ENCODE results near the gene STRN4.

DNA sequence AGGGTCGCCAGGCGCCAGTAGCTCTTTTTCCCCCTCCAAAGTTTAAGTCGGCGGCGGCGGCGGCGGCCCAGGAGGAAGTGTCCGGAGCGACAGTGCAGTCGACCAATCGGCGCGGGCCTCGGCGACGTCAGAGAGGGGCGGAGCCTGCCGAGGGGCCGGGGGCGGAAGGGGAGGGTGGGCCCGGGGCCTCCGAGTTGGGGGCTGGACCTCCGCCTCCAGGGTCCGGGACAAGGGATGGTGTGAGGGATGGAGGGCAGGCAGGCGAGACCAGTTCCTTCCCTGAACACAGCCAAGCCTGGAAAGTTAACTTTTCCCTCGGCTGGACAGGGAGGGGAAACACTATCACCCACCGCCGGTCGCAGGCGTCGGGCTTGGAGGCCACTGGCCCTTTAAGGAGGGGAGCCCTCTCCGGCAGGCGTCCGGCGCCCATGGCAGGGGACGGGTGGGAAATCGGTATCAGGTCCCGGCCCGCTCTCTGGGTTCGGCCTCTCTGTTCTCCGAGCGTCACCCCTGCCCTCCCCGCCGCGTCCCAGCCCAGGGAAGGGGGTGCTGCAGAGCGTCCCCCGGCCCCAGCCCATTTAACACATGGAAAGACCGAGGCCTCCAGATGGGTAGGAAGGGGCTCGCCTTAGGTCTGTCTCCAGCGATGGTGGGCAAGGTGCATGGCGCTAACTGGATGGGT is 29.1 kb downstream of the STRN4 start, which contains the start of gene PRKD2:
- TF ChIP-seq, protein P1, sequence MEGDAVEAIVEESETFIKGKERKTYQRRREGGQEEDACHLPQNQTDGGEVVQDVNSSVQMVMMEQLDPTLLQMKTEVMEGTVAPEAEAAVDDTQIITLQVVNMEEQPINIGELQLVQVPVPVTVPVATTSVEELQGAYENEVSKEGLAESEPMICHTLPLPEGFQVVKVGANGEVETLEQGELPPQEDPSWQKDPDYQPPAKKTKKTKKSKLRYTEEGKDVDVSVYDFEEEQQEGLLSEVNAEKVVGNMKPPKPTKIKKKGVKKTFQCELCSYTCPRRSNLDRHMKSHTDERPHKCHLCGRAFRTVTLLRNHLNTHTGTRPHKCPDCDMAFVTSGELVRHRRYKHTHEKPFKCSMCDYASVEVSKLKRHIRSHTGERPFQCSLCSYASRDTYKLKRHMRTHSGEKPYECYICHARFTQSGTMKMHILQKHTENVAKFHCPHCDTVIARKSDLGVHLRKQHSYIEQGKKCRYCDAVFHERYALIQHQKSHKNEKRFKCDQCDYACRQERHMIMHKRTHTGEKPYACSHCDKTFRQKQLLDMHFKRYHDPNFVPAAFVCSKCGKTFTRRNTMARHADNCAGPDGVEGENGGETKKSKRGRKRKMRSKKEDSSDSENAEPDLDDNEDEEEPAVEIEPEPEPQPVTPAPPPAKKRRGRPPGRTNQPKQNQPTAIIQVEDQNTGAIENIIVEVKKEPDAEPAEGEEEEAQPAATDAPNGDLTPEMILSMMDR (IDR thresholded peaks at IDR 0.05; ENCODE audit: insufficient read depth, low read length, poor library complexity, severe bottlenecking): no peak
- TF ChIP-seq EZH2phosphoT487 (conservative IDR thresholded peaks at IDR 0.05; ENCODE audit: low read length): no peak

All from SU-DHL-6 (cell line).